K562 (cell line): ENCODE results near the gene UNC5C. TPM values are rescaled to one million over a fixed set of nuclear protein-coding genes. Genes with fewer than 3 reads are reported as not detected.

Experiments
- BHLHE40 ChIP-seq: IDR thresholded peaks from 2 replicates; pipeline ENCODE4 v1.6.1; 2011; ENCODE audit warnings: low read length, improper control_type of control experiment
- EZH2 ChIP-seq: IDR thresholded peaks from 2 replicates; pipeline ENCODE4 v1.6.1; 2012; ENCODE audit warnings: low read depth, mild to moderate bottlenecking, inconsistent platforms, low read length, borderline replicate concordance
- FOXM1 ChIP-seq, 2 experiments: fragments of 450-650 bp in 1 of 2; sonication (generic) in 1 of 2; formaldehyde crosslinking in 1 of 2; IDR thresholded peaks; 2 replicates each; pipeline versions ENCODE4 v1.6.1 to v1.9.0; 2017 to 2022; ENCODE audit warnings: low read depth in 2 of 2, mild to moderate bottlenecking in 2 of 2, missing genetic modification reagents in 1 of 2, moderate library complexity in 1 of 2
- HNRNPLL ChIP-seq: fragments of 200-400 bp; formaldehyde crosslinking; IDR thresholded peaks from 2 replicates; pipeline ENCODE4 v1.6.1; 2017; ENCODE audit warnings: low read length, low read depth, mild to moderate bottlenecking; ENCODE audit not compliant: poor library complexity, severe bottlenecking
- KLF16 ChIP-seq: IDR thresholded peaks from 2 replicates; pipeline ENCODE4 v1.6.1; 2016; ENCODE audit warnings: antibody characterized with exemption
- MAFF ChIP-seq: IDR thresholded peaks from 2 replicates; pipeline ENCODE4 v1.6.1; 2012; ENCODE audit warnings: low read length, improper control_type of control experiment
- MAZ ChIP-seq, 2 experiments: fragments of 450-650 bp in 1 of 2; sonication (generic) in 1 of 2; formaldehyde crosslinking; IDR thresholded peaks in 1 of 2; conservative IDR thresholded peaks in 1 of 2; 2 replicates each; pipeline versions ENCODE4 v1.4.0 to v1.5.0; 2020; ENCODE audit warnings: mild to moderate bottlenecking in 1 of 2, missing genetic modification reagents in 1 of 2
- MEF2D ChIP-seq: conservative IDR thresholded peaks from 2 replicates; pipeline ENCODE4 v1.6.1; 2016; ENCODE audit warnings: low read depth, missing genetic modification characterization, missing compliant biosample characterization
- MYNN ChIP-seq, 2 experiments: sonication (generic); formaldehyde crosslinking in 1 of 2; IDR thresholded peaks; 2 replicates each; pipeline versions ENCODE4 v1.5.0 to v1.6.1; 2016 to 2020; ENCODE audit warnings: antibody characterized with exemption in 1 of 2, missing genetic modification reagents in 1 of 2
- NCOA1 ChIP-seq: fragments of 450-650 bp; IDR thresholded peaks from 2 replicates; pipeline ENCODE4 v1.6.1; 2016; ENCODE audit warnings: low read depth
- NFE2 ChIP-seq: IDR thresholded peaks from 2 replicates; pipeline ENCODE4 v1.6.1; 2014; ENCODE audit warnings: antibody characterized with exemption, low read depth
- NFIC ChIP-seq: fragments of 450-650 bp; IDR thresholded peaks from 2 replicates; pipeline ENCODE4 v1.6.1; 2017; ENCODE audit warnings: mild to moderate bottlenecking, inconsistent platforms
- PML ChIP-seq: IDR thresholded peaks from 2 replicates; pipeline ENCODE4 v1.6.1; 2012; ENCODE audit warnings: low read length, inconsistent platforms
- POLR2AphosphoS5 ChIP-seq: IDR thresholded peaks from 2 replicates; pipeline ENCODE4 v1.6.1; 2011; ENCODE audit warnings: mild to moderate bottlenecking, low read depth, low read length, moderate library complexity; ENCODE audit not compliant: control insufficient read depth, insufficient read depth
- POU5F1 ChIP-seq: fragments of 150-350 bp; IDR thresholded peaks from 2 replicates; pipeline ENCODE4 v1.6.1; 2014; ENCODE audit warnings: borderline replicate concordance, low read length, low read depth, mild to moderate bottlenecking; ENCODE audit not compliant: partially characterized antibody
- SOX6 ChIP-seq: fragments of 450-650 bp; IDR thresholded peaks from 2 replicates; pipeline ENCODE4 v1.6.1; 2014; ENCODE audit warnings: mild to moderate bottlenecking
- TRIM24 ChIP-seq, 2 experiments: fragments of 450-650 bp; IDR thresholded peaks; 2 replicates each; pipeline ENCODE4 v1.6.1; 2016
- ZFP30 ChIP-seq: fragments of 250-450 bp; sonication (Bioruptor Pico); IDR thresholded peaks from 2 replicates; pipeline ENCODE4 v1.8.0; 2022; ENCODE audit warnings: moderate library complexity, mild to moderate bottlenecking, inconsistent platforms, borderline replicate concordance
- ZNF274 ChIP-seq: IDR thresholded peaks from 2 replicates; pipeline ENCODE4 v1.6.1; 2011; ENCODE audit warnings: low read depth, mild to moderate bottlenecking, low read length, moderate library complexity, borderline replicate concordance
- ZNF282 ChIP-seq: sonication (generic); formaldehyde crosslinking; IDR thresholded peaks from 2 replicates; pipeline ENCODE4 v1.8.1; 2023; ENCODE audit warnings: missing genetic modification reagents
- polyA plus RNA-seq, 8 experiments: library from polyadenylated mRNA; depleted of rRNA in 4 of 8; stranded (reverse) in 5 of 8; unstranded in 3 of 8; fragments of >200 nt; fragmentation: Nextera tagmentation in 2 of 8; fragmentation: Illumina TruSeq in 1 of 8; extraction: Ambion mirVana in 2 of 8; extraction: Trizol in 1 of 8; gene quantifications; 2 replicates each; pipeline versions ENCODE4 v1.2.1 to v1.2.3, GENCODE V29; 2011 to 2014; ENCODE audit warnings: inconsistent platforms in 1 of 8, missing spikeins in 1 of 8
- total RNA-seq, 7 experiments: library from RNA; depleted of rRNA in 6 of 7; stranded (reverse); fragments of >200 nt in 6 of 7; fragmentation: Illumina TruSeq in 2 of 7; extraction: Trizol in 2 of 7; gene quantifications; 2 replicates each; pipeline versions ENCODE4 v1.2.1 to v1.2.3, GENCODE V29; 2011 to 2021; ENCODE audit warnings: low replicate concordance in 1 of 7
- TF ChIP-seq, protein P1 (sequence below): fragments of 250-450 bp; sonication (Bioruptor Pico); IDR thresholded peaks from 2 replicates; pipeline ENCODE4 v1.5.0; 2021; ENCODE audit warnings: mild to moderate bottlenecking, borderline replicate concordance
- TF ChIP-seq, protein P2 (sequence below): fragments of 250-450 bp; sonication (Bioruptor Pico); IDR thresholded peaks from 2 replicates; pipeline ENCODE4 v1.8.0; 2022; ENCODE audit warnings: moderate library complexity, mild to moderate bottlenecking, inconsistent platforms
- TF ChIP-seq, protein P3 (sequence below): fragments of 450-650 bp; IDR thresholded peaks from 2 replicates; pipeline ENCODE4 v1.6.1; 2016; ENCODE audit warnings: missing biosample characterization, missing genetic modification characterization

The UNC5C gene
- total and polyA plus RNA-seq, 9 of the 15 experiments (the other 6 are each of a cell fraction or from before 2014, with no cell fraction given) = under 0.01 to 0.10 (median 0.03) TPM; not detected in 1

DNA sequence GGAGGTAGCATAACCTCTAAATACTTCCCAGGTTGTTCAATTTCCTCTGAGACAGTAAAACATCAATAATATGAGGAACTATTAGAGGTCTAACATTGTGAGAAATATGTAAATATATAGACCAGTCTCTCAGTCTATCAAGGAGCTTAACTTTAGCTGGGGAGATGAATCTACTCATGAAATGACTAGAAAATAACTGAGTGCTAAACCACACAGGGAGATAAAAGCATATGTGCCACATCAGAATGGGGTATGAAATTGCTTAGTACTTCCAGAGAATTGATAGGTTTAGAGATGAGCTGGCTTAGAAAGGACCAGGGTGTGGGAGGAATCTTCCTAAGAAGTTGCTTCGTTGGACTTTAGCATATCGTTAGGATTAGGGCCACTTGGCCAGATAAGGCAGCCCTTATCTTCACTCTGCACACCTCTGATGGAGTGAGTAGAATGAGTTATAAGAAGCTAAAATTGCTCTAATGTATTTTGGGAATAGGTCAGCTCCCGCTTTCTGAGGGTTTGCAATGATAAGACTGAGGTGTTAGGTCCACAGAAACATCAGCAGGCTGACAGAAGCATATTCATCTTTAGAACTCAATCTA, 299.2 kb downstream of the UNC5C start (continued):
- TF ChIP-seq EZH2 (no peak), KLF16 (peak; percentile 91), NFE2 (peak; percentile 62; the same call in 1 of the 2 replicates), MAZ (CRISPR knock-in tag; conservative IDR thresholded peaks at IDR 0.05 in 1 of 2, IDR thresholded peaks at IDR 0.05 in 1 of 2) (peak in 1 of 2 experiments; percentile 31; a peak in 1 of 4 replicates), FOXM1 (IDR thresholded peaks at IDR 0.05; ENCODE audit: low read depth) (peak; percentile 79), FOXM1 (CRISPR knock-in tag; IDR thresholded peaks at IDR 0.05; ENCODE audit: low read depth) (no peak), HNRNPLL (peak; percentile 42), NFIC (peak; percentile 64), NCOA1 (peak; percentile 55; the same call in 1 of the 2 replicates), POU5F1 (no peak), PML (peak; percentile 94), TRIM24 (IDR thresholded peaks at IDR 0.05) (peak; percentile 20 to 72; a peak in 3 of 4 replicates), SOX6 (peak; percentile 94), MEF2D (tag) (peak; percentile 87), BHLHE40 (peak; percentile 65), MYNN (IDR thresholded peaks at IDR 0.05) (0 out of 2 replicates have a peak, but pooled peaks have one; percentile 57), MYNN (CRISPR knock-in tag; IDR thresholded peaks at IDR 0.05) (no peak), ZNF282 (CRISPR knock-in tag) (no peak), POLR2AphosphoS5 (peak; percentile 70; the same call in 1 of the 2 replicates), ZNF274 (no peak), ZFP30 (CRISPR knock-in tag) (no peak), MAFF (peak; percentile 18; the same call in 1 of the 2 replicates)
- TF ChIP-seq, protein P1, sequence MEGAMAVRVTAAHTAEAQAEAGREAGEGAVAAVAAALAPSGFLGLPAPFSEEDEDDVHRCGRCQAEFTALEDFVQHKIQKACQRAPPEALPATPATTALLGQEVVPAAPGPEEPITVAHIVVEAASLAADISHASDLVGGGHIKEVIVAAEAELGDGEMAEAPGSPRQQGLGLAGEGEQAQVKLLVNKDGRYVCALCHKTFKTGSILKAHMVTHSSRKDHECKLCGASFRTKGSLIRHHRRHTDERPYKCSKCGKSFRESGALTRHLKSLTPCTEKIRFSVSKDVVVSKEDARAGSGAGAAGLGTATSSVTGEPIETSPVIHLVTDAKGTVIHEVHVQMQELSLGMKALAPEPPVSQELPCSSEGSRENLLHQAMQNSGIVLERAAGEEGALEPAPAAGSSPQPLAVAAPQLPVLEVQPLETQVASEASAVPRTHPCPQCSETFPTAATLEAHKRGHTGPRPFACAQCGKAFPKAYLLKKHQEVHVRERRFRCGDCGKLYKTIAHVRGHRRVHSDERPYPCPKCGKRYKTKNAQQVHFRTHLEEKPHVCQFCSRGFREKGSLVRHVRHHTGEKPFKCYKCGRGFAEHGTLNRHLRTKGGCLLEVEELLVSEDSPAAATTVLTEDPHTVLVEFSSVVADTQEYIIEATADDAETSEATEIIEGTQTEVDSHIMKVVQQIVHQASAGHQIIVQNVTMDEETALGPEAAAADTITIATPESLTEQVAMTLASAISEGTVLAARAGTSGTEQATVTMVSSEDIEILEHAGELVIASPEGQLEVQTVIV (CRISPR knock-in tag) = no peak
- TF ChIP-seq, protein P2, sequence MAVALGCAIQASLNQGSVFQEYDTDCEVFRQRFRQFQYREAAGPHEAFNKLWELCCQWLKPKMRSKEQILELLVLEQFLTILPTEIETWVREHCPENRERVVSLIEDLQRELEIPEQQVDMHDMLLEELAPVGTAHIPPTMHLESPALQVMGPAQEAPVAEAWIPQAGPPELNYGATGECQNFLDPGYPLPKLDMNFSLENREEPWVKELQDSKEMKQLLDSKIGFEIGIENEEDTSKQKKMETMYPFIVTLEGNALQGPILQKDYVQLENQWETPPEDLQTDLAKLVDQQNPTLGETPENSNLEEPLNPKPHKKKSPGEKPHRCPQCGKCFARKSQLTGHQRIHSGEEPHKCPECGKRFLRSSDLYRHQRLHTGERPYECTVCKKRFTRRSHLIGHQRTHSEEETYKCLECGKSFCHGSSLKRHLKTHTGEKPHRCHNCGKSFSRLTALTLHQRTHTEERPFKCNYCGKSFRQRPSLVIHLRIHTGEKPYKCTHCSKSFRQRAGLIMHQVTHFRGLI (CRISPR knock-in tag) = no peak
- TF ChIP-seq, protein P3, sequence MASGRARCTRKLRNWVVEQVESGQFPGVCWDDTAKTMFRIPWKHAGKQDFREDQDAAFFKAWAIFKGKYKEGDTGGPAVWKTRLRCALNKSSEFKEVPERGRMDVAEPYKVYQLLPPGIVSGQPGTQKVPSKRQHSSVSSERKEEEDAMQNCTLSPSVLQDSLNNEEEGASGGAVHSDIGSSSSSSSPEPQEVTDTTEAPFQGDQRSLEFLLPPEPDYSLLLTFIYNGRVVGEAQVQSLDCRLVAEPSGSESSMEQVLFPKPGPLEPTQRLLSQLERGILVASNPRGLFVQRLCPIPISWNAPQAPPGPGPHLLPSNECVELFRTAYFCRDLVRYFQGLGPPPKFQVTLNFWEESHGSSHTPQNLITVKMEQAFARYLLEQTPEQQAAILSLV (tag) = no peak
